Measurements from ENCODE around the gene CLCC1.

GRCh38 chr1:108963052-108963686, at the start of gene CLCC1:
- TF ChIP-seq EZH2 (IDR thresholded peaks at IDR 0.05; ENCODE audit: low read length), result no peak
- no peak for TF ChIP-seq CTCF (optimal IDR thresholded peaks at IDR 0.05 in 1 of 3, IDR thresholded peaks at IDR 0.05 in 1 of 3, conservative IDR thresholded peaks at IDR 0.05 in 1 of 3; ENCODE audit: extremely low read depth in 1 of 3, insufficient read depth in 2 of 3, low read length in 3 of 3)

Measured in keratinocyte (primary cell).